NCI-H748 treated with DMSO at 0.1 percent for 48 hours (cell line): ENCODE measurements around the gene BLVRB.

ENCODE experiments used
- DNase-seq: peaks from one replicate; lab custom pipeline; 2025; lab: John Stamatoyannopoulos, UW

BLVRB gene

DNA sequence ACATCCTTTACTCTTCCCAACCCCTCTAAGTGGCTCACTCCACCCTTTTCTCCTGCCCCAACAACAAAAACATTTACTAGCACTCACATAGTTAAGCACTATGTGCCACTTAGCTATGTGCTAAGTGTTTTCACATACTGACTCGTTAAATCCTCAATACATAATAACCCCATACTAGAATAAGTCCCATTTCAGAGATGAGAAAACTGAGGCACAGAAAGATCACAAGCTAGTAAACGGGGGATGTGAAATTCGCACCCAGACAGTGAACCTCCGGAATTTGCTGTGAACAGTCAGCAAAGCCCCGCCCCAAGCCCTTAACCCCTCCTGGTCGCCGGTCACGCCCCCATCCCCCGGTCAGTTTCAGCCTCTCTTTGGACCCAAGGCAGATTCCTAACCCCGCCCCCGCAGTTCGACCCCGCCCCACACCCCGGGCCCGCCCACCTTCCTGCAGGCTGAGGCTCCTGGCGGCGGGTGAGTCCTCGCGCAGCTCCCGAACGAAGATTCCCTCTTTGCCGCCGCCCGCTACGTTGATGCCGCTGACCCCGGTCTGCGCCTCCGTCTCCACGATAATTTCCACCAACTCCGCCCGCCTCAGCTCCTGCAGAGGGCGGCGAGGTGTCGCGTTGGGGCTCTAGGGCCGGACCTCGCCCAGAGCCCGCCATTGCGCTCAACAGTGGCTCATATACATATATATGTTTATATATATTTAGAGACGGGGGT lies 62.1 kb downstream of the BLVRB start:
- DNase-seq = peak; percentile 76

DNA sequence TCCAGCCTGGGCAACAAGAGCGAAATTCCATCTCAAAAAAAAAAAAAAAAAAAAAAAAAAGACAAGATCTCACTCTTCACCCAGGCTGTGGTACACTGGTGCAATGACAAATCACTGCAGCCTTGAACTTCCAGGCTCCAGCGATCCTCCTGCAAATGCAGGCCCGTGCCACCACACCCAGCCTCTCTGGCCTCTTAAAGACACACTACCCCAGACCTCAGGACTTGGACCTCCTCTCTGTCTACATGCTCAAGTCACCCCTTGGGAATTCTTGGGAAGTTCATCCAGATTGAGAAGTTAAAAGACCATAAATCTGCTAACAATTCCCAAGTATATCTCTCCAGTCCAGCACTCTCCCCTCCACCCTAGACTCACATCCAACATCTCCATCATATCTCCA lies 65.0 kb downstream of the BLVRB start:
- DNase-seq = no peak

DNA sequence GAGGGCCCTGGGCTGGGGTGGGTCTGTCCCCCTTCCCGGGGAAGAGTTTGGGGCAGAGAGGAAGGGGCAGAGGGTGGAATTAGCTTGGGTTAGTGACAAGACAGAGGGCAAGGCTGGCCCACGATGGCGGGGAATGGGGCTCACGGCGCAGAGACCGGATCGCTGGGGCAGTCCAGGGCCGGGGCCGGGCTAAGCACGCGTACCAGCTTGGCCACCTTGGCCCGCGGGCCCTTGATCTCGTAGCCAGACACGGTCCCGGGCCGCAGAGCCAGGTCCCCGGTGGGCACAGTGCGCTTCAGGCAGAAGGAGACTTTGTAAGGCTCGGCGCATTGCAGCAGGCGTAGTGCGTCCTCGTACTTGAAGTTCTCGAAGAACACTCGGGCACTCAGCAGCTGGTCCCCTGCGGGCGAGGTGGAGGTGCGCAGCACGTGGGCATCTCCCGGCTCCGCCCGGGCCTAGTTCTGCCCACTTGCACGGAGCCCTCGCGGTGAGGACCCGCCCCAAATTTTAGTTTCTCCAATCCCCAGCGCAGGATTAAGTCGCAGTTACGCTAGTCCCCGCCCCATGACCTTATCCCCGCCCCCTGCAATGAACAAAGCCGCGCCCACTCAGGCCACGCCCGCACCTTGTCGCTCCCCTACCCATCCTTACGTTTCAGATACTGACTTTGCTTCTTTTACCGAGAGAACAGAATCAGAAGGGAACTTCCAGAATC lies 67.0 kb downstream of the BLVRB start:
- no peak for DNase-seq
